Astrocyte of the hippocampus (primary cell): ENCODE data around the gene AFF3.
"Not testable (repeated sequence)": the region's sequence is repeated elsewhere in the genome, so short reads cannot be mapped to it uniquely, and the experiment has no call there.

Experiments used
- DNase-seq: peaks from one replicate; pipeline ENCODE4 v3.0.0; 2011; ENCODE audit warnings: low read depth, low spot score

AFF3 gene

GRCh38 chr2:99559075-99559662, 583.2 kb downstream of the AFF3 start:
- DNase-seq, result peak; percentile 89

- no peak for DNase-seq
These were observed 587.0 kb downstream of the AFF3 start for GRCh38 chr2:99555404-99555803.

GRCh38 chr2:99554871-99555270, 587.5 kb downstream of the AFF3 start:
- DNase-seq, result no peak

GRCh38 chr2:99554238-99554637, 588.2 kb downstream of the AFF3 start:
- peak; percentile 15 for DNase-seq

- no peak for DNase-seq
These were observed 589.9 kb downstream of the AFF3 start for GRCh38 chr2:99552529-99552928.

GRCh38 chr2:99550368-99550767, 592.0 kb downstream of the AFF3 start:
- no peak for DNase-seq

GRCh38 chr2:99545604-99546003, 596.8 kb downstream of the AFF3 start:
- DNase-seq, result peak; percentile 27

- DNase-seq, result peak; percentile 78
These were observed 597.3 kb downstream of the AFF3 start for GRCh38 chr2:99545066-99545465.

GRCh38 chr2:99544608-99545007, 597.8 kb downstream of the AFF3 start:
- no peak for DNase-seq

GRCh38 chr2:99543247-99543646, 599.1 kb downstream of the AFF3 start:
- DNase-seq, result peak; percentile 28

GRCh38 chr2:99537910-99538485, 604.4 kb downstream of the AFF3 start:
- no peak for DNase-seq

GRCh38 chr2:99524056-99524455, 618.3 kb downstream of the AFF3 start:
- DNase-seq, result no peak

GRCh38 chr2:99522157-99522556, 620.2 kb downstream of the AFF3 start:
- no peak for DNase-seq

- no peak for DNase-seq
These were observed 621.6 kb downstream of the AFF3 start for GRCh38 chr2:99520813-99521212.

GRCh38 chr2:99520195-99520594, 622.2 kb downstream of the AFF3 start:
- no peak for DNase-seq

- DNase-seq, result no peak
These were observed 628.0 kb downstream of the AFF3 start for GRCh38 chr2:99514357-99514756.

- no peak for DNase-seq
These were observed 630.2 kb downstream of the AFF3 start for GRCh38 chr2:99512181-99512591.

GRCh38 chr2:99509387-99509786, 633.0 kb downstream of the AFF3 start:
- DNase-seq, result no peak

- no peak for DNase-seq
These were observed 634.2 kb downstream of the AFF3 start for GRCh38 chr2:99507937-99508818.

- DNase-seq, result no peak
These were observed 637.4 kb downstream of the AFF3 start for GRCh38 chr2:99504844-99505584.

GRCh38 chr2:99503662-99504416, 638.6 kb downstream of the AFF3 start:
- not testable (repeated sequence) for DNase-seq
